NCI-H1930 (cell line): Measurements from ENCODE around the gene AKR1D1.

Experiments
- DNase-seq, 2 experiments: peaks; one replicate each; lab custom pipeline; 2025; lab: John Stamatoyannopoulos, UW

AKR1D1 gene

DNA sequence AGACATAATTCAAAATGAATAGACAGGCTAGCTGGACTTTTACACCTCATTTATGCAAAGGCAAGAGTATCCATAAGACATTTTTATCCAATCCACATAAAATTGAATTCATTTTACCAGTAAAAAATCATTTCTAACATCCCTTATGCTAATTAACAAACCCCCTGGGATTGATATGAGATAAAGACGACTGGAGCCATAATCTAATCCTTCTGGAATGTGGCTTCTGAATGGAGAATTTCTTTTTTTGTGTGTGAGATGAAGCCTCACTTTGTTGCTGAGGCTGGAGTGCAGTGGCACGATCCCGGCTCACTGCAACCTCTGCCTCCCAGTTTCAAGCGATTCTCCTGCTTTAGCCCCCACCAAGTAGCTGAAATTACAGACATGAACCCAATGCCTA lies 90.4 kb downstream of the AKR1D1 start:
- DNase-seq = no peak

DNA sequence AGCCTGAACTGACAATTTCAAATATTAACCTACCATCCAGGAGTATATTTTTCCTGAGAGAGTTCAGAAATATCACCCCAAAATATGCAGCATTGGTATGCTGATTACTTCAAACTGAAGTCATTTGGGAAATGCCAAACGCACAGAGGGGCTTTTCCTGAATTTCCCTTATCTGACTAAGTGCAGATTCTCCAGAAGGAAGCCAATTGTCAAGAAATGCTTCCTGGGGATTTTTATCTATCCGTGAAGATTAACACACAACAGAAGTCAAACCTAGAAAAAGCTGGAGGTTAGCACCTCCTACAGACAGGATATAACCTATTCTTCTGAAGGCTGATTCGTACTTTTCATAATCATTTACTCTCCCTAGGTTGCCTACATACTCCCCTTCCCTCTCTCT lies 91.0 kb downstream of the AKR1D1 start:
- DNase-seq = no peak

DNA sequence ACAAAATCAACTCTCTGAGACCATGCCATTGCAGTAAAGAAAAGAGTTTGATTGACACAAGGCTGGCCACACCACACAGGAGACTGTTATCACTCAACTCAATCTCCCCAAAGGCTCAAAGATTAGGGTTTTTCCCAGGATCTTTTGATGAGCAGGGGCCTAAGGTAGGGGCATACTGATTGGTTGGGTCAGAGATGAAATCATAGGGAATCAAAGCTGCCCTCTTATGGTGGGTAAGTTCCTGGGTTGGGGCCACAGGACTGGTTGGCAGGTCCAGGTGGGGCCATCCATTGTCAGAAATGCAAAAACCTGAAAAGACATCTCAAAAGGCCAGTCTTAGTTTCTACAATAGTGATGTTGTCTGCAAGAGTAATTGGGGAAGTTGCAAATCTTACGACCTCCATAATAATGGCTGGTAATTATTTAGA lies 91.6 kb downstream of the AKR1D1 start:
- DNase-seq = no peak
